Hippocampal formation (tissue), 2 donors: Measurements from ENCODE around the gene CTSL.
A peak's percentile ranks its signal among the peaks of the same experiment; 100 is the strongest.

Experiments
- DNase-seq, 2 donors: peaks; one replicate each; lab custom pipeline; 2025; lab: John Stamatoyannopoulos, UW

Gene CTSL

DNA sequence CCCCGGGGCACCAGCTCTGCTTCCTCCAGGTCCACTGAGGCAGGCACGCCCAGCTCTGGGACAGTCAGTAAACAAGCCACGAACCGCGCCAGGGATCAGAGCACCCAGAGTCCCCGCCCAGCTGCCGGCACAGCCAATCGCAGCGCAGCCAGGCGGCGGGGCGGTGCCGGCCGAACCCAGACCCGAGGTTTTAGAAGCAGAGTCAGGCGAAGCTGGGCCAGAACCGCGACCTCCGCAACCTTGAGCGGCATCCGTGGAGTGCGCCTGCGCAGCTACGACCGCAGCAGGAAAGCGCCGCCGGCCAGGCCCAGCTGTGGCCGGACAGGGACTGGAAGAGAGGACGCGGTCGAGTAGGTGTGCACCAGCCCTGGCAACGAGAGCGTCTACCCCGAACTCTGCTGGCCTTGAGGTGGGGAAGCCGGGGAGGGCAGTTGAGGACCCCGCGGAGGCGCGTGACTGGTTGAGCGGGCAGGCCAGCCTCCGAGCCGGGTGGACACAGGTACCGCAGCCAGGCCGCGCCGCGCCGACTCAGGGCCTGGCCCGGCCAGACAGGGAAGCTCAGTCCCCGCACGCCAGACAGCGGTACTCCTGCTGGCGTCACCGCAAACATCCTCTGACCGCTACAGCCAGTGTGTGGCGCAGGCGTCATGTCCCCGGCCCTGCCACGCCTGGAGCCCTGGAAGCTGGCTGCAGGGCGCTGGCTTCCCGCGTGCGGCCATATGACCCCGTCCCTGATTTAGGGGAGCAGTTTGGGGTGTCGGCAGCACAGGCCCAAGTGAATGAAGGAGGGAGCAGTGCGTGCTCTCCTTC is at the start of gene CTSL:
Gene CTSL, plus strand, starts transcription at position 220 of the 810 bp plus-strand sequence. CDS start 1,485 bp downstream, outside the sequence.
- peak; percentile 94 for DNase-seq

DNA sequence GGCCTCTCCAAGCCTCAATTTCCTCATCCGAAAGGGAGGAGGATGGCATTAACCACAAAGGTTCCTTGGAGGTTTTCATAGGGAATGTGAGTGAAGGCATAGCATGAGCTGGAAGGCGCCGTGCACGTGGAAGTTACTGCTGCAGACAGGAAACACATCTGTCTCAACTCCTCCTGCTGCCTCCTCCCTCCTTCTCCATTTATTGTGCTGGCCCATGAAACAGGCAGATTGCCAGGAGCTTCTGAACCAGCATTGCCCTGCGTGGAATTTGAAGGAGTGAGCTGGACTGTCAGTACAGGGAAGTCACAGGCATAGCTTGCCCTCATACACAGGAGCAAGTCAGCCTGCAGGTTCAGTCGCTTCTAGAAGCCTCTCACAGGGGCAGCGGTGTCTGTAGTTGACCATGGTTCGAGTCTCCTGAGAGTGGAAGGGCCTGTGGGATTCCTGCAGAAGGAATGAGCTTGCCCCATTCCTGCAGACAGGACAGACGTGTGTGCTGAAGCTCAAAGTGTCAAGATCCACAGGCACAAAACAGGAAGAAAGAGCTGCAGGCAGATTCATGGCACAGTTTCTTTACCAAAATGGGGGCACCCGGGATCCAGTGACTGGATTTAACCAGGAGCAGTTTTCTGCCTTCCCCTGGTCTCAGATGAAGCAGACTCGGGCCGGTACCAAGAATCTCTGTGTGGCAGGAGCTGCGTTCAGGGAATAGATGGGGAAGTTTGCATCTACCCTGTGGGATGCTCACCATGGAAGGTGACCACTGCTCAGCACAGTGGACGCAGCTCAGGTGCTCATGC is 48.7 kb upstream of the CTSL start:
- DNase-seq: peak in 1 of 2 donors; percentile 10

DNA sequence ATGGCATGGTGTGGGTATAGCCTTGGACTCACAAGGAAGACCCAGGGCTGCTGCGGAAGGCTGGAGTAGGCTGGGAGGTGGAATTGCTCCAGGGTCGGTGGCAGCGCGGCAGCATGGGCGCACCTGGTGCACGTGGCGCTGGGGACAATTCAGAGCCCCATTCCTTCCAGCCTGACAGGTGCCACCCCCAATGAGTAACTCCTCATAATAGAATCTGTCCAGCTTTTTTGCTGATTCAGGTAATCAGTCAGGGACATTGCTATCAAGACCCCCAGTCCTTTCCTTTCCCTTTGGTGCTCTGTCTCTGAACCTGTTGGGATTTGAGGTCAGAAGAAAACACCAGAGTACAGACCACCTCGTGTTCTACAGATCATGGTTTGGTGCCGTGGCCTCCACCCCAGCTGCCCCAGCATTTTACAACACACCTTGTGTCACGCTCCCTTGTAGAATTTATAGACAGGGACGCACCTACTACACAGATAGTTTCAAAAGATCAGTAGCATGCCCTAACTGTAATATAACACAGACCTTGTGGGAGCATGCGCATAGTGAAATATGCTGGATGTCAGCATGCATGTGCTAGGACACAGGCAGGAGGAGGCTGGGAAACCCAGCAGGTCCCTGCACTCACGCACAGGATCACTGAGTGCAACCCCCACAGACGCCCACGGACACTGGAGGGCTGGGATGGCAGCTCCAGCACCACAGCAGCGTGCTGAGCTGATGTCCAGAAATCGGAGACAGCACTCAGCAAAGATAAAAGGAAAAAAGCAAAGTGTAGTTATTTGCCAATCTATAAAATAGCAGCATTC is 47.9 kb upstream of the CTSL start:
- no peak for DNase-seq

DNA sequence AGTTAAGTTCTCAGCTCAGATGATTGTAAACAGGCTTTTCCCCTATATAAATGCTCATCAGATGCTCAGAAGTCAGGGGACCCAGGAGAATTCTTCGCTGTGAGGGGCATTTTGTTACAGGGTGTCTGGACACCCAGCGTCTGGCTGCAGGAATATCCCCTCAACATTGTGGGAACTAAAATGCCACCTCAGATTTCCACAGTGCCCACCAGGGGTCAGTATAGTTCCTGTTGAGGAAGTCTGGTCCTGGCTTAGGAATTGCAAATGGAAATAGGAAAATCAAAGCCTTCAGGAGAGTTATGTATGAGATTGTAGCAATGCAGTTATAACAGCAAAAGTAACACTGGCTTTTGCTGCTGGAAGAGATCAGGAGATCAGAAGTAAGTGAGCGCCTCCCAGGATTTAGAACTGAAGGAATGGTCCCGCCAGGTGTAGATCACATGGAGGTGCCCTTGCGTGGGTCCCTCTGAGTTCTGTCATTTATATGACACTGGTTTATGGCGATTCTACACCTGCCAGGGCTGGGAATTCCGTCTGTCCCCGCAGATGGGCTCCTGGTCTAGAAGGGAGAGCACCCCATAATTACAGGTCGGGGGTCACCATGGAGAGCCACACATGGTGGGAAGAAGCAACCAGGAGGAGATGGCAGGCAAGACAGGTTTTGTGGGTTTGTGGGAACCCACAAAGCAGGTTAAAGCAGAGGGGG is 47.1 kb upstream of the CTSL start:
- DNase-seq: peak; percentile 35 to 69

DNA sequence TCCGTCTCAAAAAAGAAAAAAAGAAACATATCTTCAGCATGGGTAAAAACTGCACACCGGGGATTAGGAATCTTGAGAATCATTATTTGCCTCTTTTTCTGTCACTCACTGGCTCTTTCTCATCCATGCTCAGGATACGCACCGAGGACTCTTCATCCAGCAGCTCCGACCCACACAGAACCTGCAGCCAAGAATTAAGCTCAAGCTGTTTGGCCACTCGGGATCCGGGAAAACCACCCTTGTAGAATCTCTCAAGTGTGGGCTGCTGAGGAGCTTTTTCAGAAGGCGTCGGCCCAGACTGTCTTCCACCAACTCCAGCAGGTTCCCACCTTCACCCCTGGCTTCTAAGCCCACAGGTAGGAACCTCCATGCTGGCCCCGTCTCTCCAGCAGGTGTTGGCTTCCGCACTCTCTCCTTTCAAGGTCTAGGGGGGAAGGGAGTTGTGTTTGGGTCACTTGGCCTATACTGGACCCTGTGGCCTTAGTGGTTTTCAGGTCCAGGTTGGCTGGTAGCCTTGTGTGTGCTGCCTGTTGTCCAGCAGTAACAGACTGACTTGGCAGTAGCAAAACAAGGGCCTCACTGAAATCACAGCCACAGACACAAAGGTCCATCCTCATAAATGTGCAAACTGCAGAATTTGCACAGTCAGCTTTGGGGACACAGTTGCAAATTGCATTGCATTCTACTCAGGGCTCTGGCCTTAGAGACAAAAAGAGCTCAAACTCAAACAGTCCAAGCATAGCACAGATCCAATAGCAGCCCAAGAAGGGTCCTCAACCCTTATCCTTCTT is 44.5 kb upstream of the CTSL start:
- no peak for DNase-seq

GRCh38 chr9:87682085-87682484 is 43.8 kb upstream of the CTSL start:
- DNase-seq: no peak

GRCh38 chr9:87682618-87683017 is 43.3 kb upstream of the CTSL start:
- DNase-seq: no peak

GRCh38 chr9:87683751-87684626 is 41.9 kb upstream of the CTSL start:
- DNase-seq: no peak

DNA sequence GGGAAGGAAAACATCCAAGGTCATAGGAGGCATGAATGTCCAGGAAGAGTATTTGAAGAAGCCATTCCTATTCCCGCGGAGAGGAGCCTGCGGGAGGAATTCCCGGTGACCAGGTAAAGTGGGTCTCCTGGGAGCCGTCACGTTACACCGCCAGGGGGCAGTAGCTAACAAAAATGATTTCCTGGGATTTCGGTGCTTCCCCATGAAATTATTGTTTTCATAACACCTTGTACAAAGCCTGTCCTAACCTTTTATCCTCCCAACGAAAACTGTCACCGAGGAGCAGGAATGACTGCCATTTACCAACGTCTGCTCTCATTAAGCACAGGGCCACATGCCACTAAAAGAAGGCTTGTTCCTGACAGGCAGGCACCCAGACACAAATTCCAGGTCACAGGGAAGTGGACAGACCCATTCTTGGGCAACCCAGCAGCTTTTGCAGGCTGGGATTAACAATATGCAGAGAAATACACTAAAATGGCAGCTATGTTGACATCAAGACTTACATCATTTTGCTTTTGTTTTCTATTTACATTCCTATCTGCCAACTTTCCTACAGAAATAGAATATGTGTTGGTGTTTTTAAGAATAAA is 41.2 kb upstream of the CTSL start:
- peak; percentile 32 to 44 for DNase-seq

DNA sequence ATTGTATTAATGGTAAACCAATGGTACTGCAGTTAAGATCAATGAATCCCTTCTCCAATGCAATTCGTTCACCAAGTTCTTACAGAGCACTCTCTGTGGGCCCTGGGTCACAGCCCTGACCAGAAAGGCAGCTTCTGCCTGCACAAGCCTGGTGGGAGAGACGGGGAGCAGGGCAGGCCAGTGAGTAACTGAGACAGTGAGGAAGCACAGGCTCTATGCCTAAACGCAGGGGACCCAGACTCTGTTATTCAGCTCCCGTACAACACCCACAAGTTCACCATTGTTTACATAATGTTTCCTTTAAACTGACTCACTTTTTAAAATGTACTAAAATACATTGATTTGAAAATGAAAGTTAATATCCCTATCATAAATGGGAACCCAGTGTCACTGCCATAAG is 40.5 kb upstream of the CTSL start:
- no peak for DNase-seq

- DNase-seq: peak in 1 of 2 donors; percentile 53
Observed at GRCh38 chr9:87685871-87686519, 39.9 kb upstream of the CTSL start.

- no peak for DNase-seq
Observed at GRCh38 chr9:87686520-87687090, 39.3 kb upstream of the CTSL start.

GRCh38 chr9:87687207-87687606 is 38.7 kb upstream of the CTSL start:
- DNase-seq: no peak

- no peak for DNase-seq
Observed at GRCh38 chr9:87694236-87694755, 31.6 kb upstream of the CTSL start.

- DNase-seq: no peak
Observed at GRCh38 chr9:87695523-87695922, 30.4 kb upstream of the CTSL start.

GRCh38 chr9:87696641-87697040 is 29.3 kb upstream of the CTSL start:
- no peak for DNase-seq

GRCh38 chr9:87698069-87698809 is 27.7 kb upstream of the CTSL start:
- DNase-seq: no peak

DNA sequence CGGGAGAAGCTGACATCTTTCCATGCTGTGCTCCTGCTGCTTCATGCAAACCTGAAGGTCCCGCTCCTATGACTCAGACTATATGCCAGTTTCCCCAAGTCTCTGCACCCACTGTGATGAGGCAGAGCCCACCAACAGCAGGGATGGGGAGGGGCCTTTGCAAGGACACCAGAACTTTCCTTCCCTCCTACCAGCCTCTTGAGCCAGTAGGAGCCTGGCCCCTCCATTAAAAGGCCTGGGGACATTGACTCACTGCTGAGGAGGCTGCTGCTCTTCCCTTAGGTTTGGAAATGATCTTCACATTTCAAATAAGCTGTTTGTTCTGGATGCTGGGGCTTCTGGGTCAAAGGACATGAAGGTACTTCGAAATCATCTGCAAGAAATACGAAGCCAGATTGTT is 26.1 kb upstream of the CTSL start:
- DNase-seq: no peak
